Measurements from ENCODE around the gene PAK4. TPM values are rescaled to one million over a fixed set of nuclear protein-coding genes. Genes with fewer than 3 reads are reported as not detected.

Gene PAK4
- total and polyA plus RNA-seq, 2 of the 8 experiments (the other 6 are each of a cell fraction or from before 2014, with no cell fraction given), result 50.7 to 64.4 TPM

GRCh38 chr19:39127812-39128515 lies 2.4 kb downstream of the PAK4 start (continued):
- TF ChIP-seq CTCF (IDR thresholded peaks at IDR 0.05; ENCODE audit: control extremely low read depth in 1 of 3, insufficient read depth in 1 of 3, low read depth in 1 of 3, low read length in 3 of 3), result no peak
